NCI-H345 (cell line): Measurements from ENCODE around the gene SCAPER.
"Not testable (repeated sequence)": the region's sequence is repeated elsewhere in the genome, so short reads cannot be mapped to it uniquely, and the experiment has no call there.

Experiments
- DNase-seq: peaks from one replicate; lab custom pipeline; 2025; lab: John Stamatoyannopoulos, UW

SCAPER gene

GRCh38 chr15:76480267-76480666, 424.9 kb downstream of the SCAPER start:
- no peak for DNase-seq

DNA sequence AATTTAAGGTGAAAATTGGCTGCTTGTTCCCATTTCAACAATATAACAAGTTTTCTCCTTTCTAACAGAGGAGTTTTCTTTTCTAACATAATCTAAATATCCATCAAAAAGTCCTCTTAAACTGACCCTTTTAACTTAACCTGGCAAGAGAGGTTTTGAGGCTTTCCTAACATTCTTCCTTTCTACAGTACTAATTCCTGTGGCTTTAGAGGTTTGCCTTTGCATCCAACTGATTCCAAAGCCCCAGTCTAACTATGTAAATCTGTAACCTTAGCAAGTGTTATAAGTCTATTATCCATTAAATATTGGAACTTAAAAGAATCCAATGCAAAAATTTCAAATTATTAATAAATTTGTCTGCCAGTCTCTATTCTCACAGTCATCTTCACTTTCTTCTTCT, 434.4 kb downstream of the SCAPER start:
- no peak for DNase-seq

DNA sequence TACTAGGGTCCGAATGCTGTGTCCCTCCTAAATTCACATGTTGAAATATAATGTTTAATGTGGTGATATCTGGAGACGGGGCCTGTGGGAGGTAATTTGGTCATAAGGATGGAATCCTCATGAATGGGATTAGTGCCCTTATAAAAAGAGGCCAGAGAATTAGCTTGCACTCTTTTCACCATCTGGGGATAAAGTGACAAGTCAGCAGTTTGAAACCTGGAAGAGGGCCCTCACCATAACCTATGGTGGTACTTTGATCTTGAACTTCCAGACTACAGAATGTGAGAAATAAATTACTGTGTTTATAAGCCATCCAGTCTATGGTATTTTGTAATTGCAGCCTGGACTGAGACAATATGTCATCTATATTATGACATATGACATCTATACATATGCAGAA, 436.4 kb downstream of the SCAPER start:
- no peak for DNase-seq

DNA sequence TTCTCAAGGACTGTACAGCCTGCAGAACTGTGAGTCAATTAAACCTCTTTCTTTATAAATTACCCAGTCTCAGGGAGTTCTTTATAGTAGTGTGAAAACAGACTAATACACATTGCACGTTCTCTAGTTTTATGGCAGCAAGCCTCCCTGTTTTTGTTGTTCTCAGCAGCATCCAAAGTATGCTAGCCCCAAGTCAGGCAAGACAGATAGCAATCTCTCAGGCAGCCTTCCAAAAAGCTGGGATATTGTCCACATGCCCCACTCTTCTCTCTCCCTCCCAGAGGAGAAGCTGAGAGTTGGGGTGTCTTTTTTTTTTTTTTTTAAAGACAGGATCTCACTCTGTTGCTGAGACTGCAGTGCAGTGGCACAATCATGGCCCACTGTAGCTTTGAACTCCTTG, 438.0 kb downstream of the SCAPER start:
- DNase-seq, result no peak

GRCh38 chr15:76465728-76466127, 439.4 kb downstream of the SCAPER start:
- DNase-seq, result no peak

DNA sequence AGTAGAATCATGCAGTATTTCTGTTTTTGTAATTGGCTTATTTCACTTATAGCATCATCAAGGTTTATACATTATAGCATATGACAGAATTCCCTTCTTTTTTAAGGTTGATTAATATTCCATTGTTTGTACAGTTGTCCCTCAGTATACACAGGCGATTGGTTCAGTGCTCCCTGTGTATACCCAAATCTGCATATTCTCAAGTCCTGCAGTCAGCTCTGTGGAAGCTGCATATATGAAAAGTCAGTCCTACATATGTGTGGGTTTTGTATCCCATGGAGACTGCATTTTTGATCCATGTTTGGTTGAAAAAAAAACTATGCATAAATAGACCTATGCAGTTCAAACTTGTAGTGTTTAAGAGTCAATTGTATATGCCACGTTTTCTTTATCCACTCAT, 440.9 kb downstream of the SCAPER start:
- no peak for DNase-seq

DNA sequence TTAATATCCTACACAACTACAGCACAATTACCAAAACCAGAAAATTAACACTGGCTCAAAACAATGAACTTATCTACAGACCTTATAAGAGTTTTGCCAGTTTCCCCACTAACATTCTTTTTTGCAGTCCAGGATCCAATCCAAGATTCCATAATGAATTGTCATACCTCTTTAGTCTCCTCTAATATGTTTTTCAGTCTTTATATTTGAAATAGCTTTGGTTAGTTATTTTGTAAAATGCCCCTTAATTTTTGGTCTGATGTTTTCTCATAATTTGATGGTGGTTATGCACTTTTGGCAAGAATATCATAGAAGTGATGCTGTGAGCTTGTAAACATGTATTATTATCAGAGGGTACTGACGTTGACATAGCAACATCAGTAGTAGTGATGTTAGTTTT, 444.3 kb downstream of the SCAPER start:
- no peak for DNase-seq

DNA sequence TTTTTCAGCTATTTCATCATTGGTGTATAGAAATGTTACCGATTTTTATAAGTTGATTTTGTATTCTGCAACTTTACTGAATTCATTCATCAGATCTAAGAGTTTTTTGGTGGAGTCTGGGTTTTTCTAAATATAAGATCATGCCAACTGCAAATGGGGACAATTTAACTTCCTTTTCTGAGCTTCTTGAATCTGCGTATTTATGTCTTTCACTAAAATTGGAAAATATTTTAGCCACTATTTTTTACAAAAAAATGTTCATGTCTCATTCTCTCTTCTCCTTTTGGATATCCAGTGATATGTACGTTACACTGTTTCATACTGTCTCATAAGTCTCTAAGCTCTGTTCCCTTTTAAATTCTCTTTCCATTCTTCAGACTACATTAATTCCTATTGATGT, 444.8 kb downstream of the SCAPER start:
- DNase-seq, result no peak

GRCh38 chr15:76451540-76451939, 453.6 kb downstream of the SCAPER start:
- no peak for DNase-seq

GRCh38 chr15:76449455-76449854, 455.7 kb downstream of the SCAPER start:
- no peak for DNase-seq

GRCh38 chr15:76448755-76449154, 456.4 kb downstream of the SCAPER start:
- DNase-seq, result no peak

GRCh38 chr15:76447728-76448441, 457.3 kb downstream of the SCAPER start:
- no peak for DNase-seq

DNA sequence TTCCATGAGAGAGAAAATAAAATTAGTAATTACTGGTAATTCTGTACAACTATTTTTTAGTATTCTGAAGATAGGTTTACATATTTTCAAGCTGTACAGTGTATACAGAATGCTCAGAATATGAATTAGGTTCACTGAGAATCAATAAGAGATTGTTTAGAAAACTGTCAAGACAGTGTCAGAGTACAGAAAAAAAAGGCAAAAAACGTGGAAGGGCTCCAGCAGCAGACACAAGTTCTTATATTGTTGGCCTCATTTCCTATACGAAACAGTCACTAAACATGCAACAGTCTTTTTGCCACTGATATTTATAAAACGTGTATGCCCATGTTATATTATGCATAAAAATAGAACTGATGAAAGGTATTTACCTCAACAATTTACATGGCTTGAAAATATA, 464.7 kb downstream of the SCAPER start:
- no peak for DNase-seq

DNA sequence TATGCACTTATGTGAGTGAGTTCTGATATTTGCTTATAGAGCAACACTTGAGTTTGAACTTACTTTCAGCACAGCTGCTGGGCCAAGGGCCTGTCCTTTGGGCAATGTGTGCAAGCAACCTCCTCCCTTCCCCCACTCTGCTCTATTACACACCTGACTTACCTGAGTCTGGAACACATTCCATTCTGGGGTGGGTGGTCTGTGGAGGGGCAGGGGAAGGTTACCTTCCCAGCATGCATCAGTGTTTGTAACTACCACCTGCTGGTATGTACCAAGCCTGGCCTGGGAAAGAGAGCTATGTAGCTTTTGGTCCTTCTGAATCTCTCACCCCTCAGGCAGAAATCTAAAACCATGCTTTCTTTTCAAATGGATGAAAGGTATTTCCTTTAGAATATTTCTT, 465.6 kb downstream of the SCAPER start:
- no peak for DNase-seq

DNA sequence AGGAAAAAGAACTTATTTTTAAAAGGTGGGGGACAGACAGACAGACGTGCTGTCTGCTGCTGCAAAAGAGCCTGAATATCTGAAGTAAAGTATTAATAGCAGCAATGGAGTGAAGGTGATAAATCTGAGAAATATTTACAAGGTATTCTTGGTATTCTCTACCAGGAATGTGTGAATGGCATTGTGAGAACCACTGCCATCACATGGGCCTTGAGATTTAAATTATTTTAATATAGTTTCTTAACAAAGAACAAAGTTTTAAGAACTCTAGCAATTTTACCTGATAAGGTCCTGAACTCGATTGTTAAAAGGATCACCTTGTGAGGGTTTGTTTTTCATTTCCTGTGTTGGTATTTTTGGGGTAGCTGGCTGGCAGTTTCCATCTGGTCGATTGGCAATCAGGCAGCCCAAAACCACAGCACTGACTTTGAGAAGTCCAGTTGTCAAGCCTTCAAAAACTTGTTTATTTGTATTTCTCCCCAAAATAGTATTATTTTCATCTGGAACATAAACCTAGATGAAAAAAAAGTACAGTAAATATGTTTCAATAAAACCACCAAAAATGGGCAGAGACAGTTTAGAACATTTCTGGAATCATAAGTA, 471.2 kb downstream of the SCAPER start:
- DNase-seq, result no peak

GRCh38 chr15:76433036-76433435, 472.1 kb downstream of the SCAPER start:
- not testable (repeated sequence) for DNase-seq

GRCh38 chr15:76432604-76433003, 472.5 kb downstream of the SCAPER start:
- no peak for DNase-seq

DNA sequence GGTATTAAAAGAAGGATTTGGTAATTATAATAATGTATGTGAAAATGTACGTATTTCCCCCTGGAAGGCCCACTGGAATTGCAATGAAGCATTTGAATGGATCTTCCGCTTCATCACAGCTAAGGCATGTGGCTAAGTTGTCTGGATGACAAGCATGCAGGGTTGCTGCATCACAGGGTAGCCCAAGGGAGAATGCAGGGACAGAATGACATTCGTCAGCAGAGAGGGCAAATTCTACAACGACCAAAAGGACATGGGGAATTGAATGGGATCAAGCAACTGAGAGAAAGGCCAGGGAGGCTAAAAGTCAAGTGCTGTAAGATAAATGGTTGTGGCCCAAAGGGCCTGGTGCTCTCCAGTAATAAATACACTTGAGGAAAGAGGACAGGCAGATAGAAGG, 473.2 kb downstream of the SCAPER start:
- DNase-seq, result no peak

DNA sequence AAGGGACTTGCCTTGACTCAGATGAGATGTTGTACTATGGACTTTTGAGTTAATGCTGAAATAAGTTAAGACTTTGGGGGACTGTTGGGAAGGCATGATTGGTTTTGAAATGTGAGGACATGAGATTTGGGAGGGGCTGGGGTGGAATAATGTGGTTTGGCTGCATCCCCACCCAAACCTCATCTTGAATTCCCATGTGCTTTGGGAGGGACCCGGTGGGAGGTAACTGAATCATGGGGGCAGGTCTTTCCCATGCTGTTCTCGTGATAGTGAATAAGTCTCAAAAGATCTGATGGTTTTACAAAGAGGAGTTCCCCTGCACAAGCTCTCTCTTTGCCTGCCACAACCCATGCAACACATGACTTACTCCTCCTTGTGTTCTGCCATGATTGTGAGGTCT, 474.4 kb downstream of the SCAPER start:
- DNase-seq, result not testable (repeated sequence)

DNA sequence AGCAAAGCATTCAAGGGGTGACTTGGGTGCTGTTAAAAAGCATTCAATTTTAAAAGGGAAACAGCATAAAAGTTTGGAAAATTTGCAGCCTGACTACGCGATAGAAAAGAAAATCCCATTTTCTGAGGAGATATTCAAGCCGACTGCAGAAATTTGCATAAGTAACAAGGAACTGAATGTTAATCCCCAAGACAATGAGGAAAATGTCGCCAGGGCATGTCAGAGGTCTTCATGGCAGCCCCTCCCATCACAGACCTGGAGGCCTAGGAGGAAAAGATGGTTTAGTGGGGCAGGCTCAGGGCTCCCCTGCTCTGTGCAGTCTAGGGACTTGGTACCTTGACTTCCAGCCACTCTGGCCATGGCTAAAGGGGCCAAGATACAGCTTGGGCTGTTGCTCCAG, 475.5 kb downstream of the SCAPER start:
- DNase-seq, result no peak

DNA sequence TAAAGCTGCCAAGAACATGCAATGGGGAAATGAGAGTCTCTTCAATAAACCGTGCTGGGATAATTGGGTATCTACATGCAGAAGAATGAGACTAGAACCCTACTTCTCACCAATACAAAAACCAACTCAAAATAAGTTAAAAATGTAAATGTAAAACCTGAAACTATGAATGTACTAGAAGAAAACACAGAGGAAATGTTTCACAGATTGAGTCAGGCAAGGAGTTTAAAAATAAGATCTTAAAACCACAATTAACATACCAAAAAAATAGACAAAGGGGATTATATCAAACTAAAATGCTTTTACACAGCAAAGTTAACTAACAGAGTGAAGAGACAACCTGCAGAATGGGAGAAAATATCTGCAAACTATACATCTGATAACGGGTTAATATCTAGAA, 478.2 kb downstream of the SCAPER start:
- DNase-seq, result no peak

GRCh38 chr15:76418352-76419140, 486.6 kb downstream of the SCAPER start:
- DNase-seq, result no peak

DNA sequence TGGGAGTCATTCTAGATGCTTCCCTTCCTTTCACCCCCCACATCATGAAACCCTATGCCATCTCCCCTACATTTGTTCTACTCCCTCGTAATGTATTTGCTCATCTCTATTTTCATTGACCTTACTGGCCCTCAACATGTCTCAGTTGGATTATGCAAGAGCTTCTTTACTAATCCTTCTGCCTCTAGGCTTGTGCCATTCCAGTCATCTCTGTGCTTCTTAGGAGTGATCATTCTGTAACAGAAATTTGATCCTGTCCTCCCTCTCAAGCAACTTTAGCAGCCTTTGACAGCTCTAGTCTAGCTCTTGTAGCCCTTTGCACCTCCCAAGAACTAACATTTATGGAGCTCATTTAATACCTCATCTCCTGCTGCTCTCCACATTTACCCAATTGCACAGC, 503.9 kb downstream of the SCAPER start:
- DNase-seq, result no peak
